ENCODE measurements around the gene ZFAND3.

DNA sequence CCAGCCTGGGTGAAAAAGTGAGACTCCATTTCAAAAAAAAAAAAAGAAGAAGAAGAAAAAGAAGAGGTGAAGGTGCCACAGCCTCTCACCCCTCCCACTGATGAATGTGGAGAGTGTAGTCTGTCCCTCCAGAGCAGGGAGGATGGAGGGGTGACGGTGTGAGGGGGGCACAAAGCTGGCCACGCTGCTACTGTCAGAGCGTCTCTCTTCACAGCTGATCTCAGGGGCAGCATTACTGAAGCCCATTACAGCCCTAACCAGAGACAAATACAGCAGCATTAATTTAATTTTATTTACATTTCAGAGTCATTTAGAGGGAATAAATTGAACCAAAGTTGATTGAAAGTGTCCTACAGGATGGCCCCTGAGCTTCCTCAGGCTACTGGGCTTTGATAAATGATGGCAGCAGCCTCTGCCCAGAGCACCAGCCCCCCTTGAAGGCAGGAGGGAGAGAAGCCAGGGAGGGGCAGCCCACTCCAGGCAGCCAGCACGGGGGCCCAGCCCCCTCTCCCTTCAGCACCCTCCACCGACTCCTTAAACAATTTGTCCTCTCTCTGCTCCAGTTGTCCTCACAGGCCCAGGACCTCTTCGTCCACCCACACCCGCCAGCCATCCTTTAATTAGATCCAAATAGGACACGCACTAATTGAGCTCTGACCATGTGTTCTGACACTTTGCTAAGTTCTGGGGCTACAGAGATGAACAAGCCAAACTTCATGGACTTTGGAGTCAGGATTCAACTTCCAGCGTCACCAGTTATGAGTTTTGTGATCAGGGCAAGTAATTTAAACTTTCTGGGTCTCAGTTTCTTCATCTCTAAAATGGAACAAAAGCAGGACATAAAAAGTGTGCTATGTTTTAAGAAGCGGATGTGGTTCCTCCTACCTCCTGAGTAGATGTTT, 18.6 kb upstream of the ZFAND3 start:
- TF ChIP-seq, protein P1, sequence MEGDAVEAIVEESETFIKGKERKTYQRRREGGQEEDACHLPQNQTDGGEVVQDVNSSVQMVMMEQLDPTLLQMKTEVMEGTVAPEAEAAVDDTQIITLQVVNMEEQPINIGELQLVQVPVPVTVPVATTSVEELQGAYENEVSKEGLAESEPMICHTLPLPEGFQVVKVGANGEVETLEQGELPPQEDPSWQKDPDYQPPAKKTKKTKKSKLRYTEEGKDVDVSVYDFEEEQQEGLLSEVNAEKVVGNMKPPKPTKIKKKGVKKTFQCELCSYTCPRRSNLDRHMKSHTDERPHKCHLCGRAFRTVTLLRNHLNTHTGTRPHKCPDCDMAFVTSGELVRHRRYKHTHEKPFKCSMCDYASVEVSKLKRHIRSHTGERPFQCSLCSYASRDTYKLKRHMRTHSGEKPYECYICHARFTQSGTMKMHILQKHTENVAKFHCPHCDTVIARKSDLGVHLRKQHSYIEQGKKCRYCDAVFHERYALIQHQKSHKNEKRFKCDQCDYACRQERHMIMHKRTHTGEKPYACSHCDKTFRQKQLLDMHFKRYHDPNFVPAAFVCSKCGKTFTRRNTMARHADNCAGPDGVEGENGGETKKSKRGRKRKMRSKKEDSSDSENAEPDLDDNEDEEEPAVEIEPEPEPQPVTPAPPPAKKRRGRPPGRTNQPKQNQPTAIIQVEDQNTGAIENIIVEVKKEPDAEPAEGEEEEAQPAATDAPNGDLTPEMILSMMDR (conservative IDR thresholded peaks at IDR 0.05; ENCODE audit: low read depth, low read length) = no peak
- TF ChIP-seq EZH2 (IDR thresholded peaks at IDR 0.05; ENCODE audit: borderline replicate concordance, low read depth, low read length, poor library complexity, severe bottlenecking) = no peak
